HEK293 (cell line): ENCODE measurements around the gene HOXD9.

Source experiments
- CTCF ChIA-PET: fragments of 350-600 bp; formaldehyde crosslinking; extraction: SDS; loops from one replicate; lab custom pipeline; 2021; ENCODE audit warnings: antibody characterized with exemption; lab: Yijun Ruan, JAX
- POLR2A ChIA-PET: fragments of 300-600 bp; formaldehyde crosslinking; extraction: SDS; loops from one replicate; lab custom pipeline; 2020; ENCODE audit warnings: antibody characterized with exemption, inconsistent platforms; lab: Yijun Ruan, JAX
- H3K27ac ChIP-seq: fragments of 200-500 bp; sonication (Bioruptor generic); 2 replicates; pipeline ENCODE4 v1.5.1; 2014; ENCODE audit warnings: low read depth, low read length, control low read depth, inconsistent platforms; ENCODE audit errors: extremely low read depth
- H3K36me3 ChIP-seq, 2 experiments: fragments of 200-500 bp in 1 of 2; sonication (Bioruptor generic) in 1 of 2; 1 replicate in 1 of 2; 2 replicates in 1 of 2; pipeline ENCODE4 v1.5.1; 2014 to 2017; ENCODE audit warnings: inconsistent platforms in 2 of 2, low read length in 2 of 2; ENCODE audit not compliant: control insufficient read depth in 2 of 2, insufficient read depth in 1 of 2
- H3K4me1 ChIP-seq: fragments of 200-500 bp; sonication (Bioruptor generic); 2 replicates; pipeline ENCODE4 v1.5.1; 2014; ENCODE audit warnings: mild to moderate bottlenecking, low read length, inconsistent platforms; ENCODE audit not compliant: control insufficient read depth, insufficient read depth
- H3K4me3 ChIP-seq: 2 replicates; pipeline ENCODE4 v1.5.1; 2011; ENCODE audit warnings: low read depth, mild to moderate bottlenecking, control low read depth, low read length, moderate library complexity
- H3K9me3 ChIP-seq: fragments of 200-500 bp; sonication (Bioruptor generic); 2 replicates; pipeline ENCODE4 v1.5.1; 2014; ENCODE audit warnings: low read depth, low read length, inconsistent platforms; ENCODE audit not compliant: control insufficient read depth, insufficient read depth
- FEZF1 ChIP-seq: fragments of 450-650 bp; formaldehyde crosslinking; IDR thresholded peaks from 2 replicates; pipeline ENCODE4 v1.5.1; 2016; ENCODE audit warnings: missing biosample characterization, missing genetic modification characterization
- GFI1B ChIP-seq: fragments of 450-650 bp; formaldehyde crosslinking; IDR thresholded peaks from 2 replicates; pipeline ENCODE4 v1.5.1; 2016; ENCODE audit warnings: missing biosample characterization, missing genetic modification characterization
- TCF7L2 ChIP-seq: IDR thresholded peaks from 2 replicates; pipeline ENCODE4 v1.6.1; 2011; ENCODE audit warnings: low read depth, mild to moderate bottlenecking, inconsistent platforms, low read length, moderate library complexity, borderline replicate concordance
- TRIM28 ChIP-seq: IDR thresholded peaks from 2 replicates; pipeline ENCODE4 v1.6.1; 2011; ENCODE audit warnings: low read length, control low read depth, borderline replicate concordance
- ZFHX2 ChIP-seq: fragments of 450-650 bp; formaldehyde crosslinking; conservative IDR thresholded peaks from 2 replicates; pipeline ENCODE4 v1.5.1; 2016; ENCODE audit warnings: missing biosample characterization, missing genetic modification characterization
- ZNF10 ChIP-seq: fragments of 450-650 bp; formaldehyde crosslinking; IDR thresholded peaks from 2 replicates; pipeline ENCODE4 v1.5.1; 2017; ENCODE audit warnings: missing biosample characterization, missing genetic modification characterization
- ZNF211 ChIP-seq: fragments of 450-650 bp; formaldehyde crosslinking; IDR thresholded peaks from 2 replicates; pipeline ENCODE4 v1.5.1; 2016; ENCODE audit warnings: low read depth, missing biosample characterization, missing genetic modification characterization
- ZNF223 ChIP-seq: fragments of 450-650 bp; formaldehyde crosslinking; IDR thresholded peaks from 2 replicates; pipeline ENCODE4 v1.5.1; 2016; ENCODE audit warnings: missing biosample characterization, missing genetic modification characterization
- ZNF335 ChIP-seq: fragments of 450-650 bp; formaldehyde crosslinking; conservative IDR thresholded peaks from 2 replicates; pipeline ENCODE4 v1.5.1; 2016; ENCODE audit warnings: missing biosample characterization, missing genetic modification characterization
- ZNF677 ChIP-seq: fragments of 450-650 bp; IDR thresholded peaks from 2 replicates; pipeline ENCODE4 v1.5.0; 2018; ENCODE audit warnings: missing biosample characterization, mild to moderate bottlenecking, missing genetic modification characterization, moderate library complexity
- ZNF707 ChIP-seq: fragments of 450-650 bp; formaldehyde crosslinking; IDR thresholded peaks from 2 replicates; pipeline ENCODE4 v1.5.1; 2016; ENCODE audit warnings: missing biosample characterization, missing genetic modification characterization
- ZSCAN23 ChIP-seq: fragments of 450-650 bp; formaldehyde crosslinking; IDR thresholded peaks from 2 replicates; pipeline ENCODE4 v1.5.1; 2016; ENCODE audit warnings: missing biosample characterization, missing genetic modification characterization
- TF ChIP-seq, protein P1 (sequence below): fragments of 450-650 bp; formaldehyde crosslinking; IDR thresholded peaks from 2 replicates; pipeline ENCODE4 v1.5.1; 2017; ENCODE audit warnings: missing biosample characterization, missing genetic modification characterization
- TF ChIP-seq, protein P2 (sequence below): fragments of 450-650 bp; formaldehyde crosslinking; IDR thresholded peaks from 2 replicates; pipeline ENCODE4 v1.5.1; 2017; ENCODE audit warnings: missing biosample characterization, missing genetic modification characterization
- TF ChIP-seq, protein P3 (sequence below): fragments of 450-650 bp; formaldehyde crosslinking; IDR thresholded peaks from 2 replicates; pipeline ENCODE4 v1.5.1; 2016; ENCODE audit warnings: missing biosample characterization, missing genetic modification characterization
- TF ChIP-seq, protein P4 (sequence below): fragments of 450-650 bp; formaldehyde crosslinking; IDR thresholded peaks from 2 replicates; pipeline ENCODE4 v1.5.1; 2016; ENCODE audit warnings: missing biosample characterization, missing genetic modification characterization

HOXD9 gene

DNA sequence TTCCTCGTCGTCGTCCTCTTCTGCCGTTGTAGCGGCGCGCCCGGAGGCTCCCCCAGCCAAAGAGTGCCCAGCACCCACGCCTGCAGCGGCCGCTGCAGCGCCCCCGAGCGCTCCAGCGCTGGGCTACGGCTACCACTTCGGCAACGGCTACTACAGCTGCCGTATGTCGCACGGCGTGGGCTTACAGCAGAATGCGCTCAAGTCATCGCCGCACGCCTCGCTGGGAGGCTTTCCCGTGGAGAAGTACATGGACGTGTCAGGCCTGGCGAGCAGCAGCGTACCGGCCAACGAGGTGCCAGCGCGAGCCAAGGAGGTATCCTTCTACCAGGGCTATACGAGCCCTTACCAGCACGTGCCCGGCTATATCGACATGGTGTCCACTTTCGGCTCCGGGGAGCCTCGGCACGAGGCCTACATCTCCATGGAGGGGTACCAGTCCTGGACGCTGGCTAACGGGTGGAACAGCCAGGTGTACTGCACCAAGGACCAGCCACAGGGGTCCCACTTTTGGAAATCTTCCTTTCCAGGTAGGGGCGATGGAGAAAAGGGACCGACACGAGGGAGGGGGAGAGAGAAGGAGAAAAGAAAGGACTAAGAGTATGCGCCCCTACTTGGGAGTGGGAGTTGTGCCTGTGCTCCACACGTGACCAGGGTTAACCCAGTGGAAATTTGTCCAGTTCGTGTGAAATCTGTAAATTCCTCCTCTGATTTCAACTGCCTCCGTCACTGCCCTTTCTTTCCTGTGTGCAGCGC, 29.2 kb upstream of the HOXD9 start (continued):
- TF ChIP-seq ZNF707 (no peak), ZFHX2 (no peak), ZNF335 (tag by site-specific recombination) (peak; percentile 66)
- TF ChIP-seq, all 188 proteins: peak for 18

DNA sequence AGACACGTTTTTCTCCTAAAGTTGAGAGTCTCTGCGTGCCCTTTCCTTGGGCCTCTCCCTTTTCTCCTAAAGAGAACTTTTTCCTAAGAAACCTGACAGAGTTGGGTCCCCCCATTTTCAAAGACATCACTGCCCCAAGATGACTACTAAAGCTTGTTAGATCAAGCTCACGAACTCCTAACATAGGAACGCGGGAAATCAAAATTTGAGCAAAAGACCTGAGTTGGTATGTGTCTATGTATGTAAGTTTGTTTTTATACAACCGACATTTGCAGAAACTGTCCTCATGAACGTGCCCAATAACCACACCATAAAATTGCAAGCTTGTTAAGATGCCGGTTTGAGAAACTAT, 28.6 kb upstream of the HOXD9 start:
- ChIA-PET POLR2A (interaction anchor here (0.6 to 6.7 kb wide), 3 partner anchors 12 to 93 kb away, joined by 3 to 75 read pairs (median 3); partner anchors contain the start of gene HOXD11), CTCF (interaction anchor here (0.6 to 0.8 kb wide), 4 partner anchors 14 to 1257 kb away, joined by 3 to 4 read pairs (median 3); no protein-coding TSS in a partner anchor)
- TF ChIP-seq FEZF1 (tag by site-specific recombination) = peak; percentile 18; the same call in 1 of the 2 replicates
- no peak for TF ChIP-seq ZNF223 (tag by site-specific recombination)
- Histone ChIP-seq H3K9me3 (no peaks in the 10 kb centered on the region), H3K4me3 (peak overlapping the region; percentile 55; the same call in 1 of the 2 replicates), H3K27ac (peak overlapping the region; percentile 84; the same call in 1 of the 2 replicates), H3K36me3 (peaks cover 0 to 16% of the 10 kb centered on the region in 2 experiments; a peak in 1 of 3 replicates), H3K4me1 (peaks cover 6% of the 10 kb centered on the region)

- Histone ChIP-seq H3K9me3 (no peaks in the 10 kb centered on the region), H3K36me3 (peaks cover 0 to 16% of the 10 kb centered on the region in 2 experiments; a peak in 1 of 3 replicates), H3K4me3 (no peak overlapping the region), H3K4me1 (peaks cover 6% of the 10 kb centered on the region), H3K27ac (no peak overlapping the region)
- CTCF ChIA-PET = interaction anchor here (0.6 to 0.7 kb wide), 4 partner anchors 404 to 1257 kb away, joined by 3 read pairs; no protein-coding TSS in a partner anchor
- TF ChIP-seq ZSCAN23 (no peak), TCF7L2 (no peak), ZNF677 (tag by site-specific recombination) (no peak)
- TF ChIP-seq, protein P1, sequence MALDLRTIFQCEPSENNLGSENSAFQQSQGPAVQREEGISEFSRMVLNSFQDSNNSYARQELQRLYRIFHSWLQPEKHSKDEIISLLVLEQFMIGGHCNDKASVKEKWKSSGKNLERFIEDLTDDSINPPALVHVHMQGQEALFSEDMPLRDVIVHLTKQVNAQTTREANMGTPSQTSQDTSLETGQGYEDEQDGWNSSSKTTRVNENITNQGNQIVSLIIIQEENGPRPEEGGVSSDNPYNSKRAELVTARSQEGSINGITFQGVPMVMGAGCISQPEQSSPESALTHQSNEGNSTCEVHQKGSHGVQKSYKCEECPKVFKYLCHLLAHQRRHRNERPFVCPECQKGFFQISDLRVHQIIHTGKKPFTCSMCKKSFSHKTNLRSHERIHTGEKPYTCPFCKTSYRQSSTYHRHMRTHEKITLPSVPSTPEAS = peak; percentile 81
- POLR2A ChIA-PET = interaction anchor here (0.6 to 6.7 kb wide), 3 partner anchors 11 to 94 kb away, joined by 3 to 75 read pairs (median 3); partner anchors contain the start of gene HOXD11
Measured at GRCh38 chr2:176094349-176094748, 28.2 kb upstream of the HOXD9 start.

DNA sequence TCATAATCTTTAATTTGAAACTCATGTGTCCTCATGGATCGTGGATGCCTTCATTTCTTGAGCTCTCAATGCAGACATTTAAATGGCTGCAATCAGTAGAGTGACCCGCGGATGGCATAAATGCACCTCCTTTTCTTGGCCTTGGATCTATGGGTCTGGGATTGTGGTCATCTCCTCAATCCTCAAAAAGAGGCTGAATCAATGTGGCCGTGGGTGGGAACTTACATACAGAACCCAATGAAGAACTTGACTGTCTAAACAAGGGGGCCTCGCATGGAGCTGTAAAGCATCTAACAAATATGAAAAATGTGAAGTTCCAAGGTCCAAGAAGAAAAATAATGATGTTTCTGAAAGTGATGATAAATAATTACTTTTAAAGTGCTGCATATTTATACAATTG, 27.1 kb upstream of the HOXD9 start:
- Histone ChIP-seq H3K4me1 (peaks cover 6% of the 10 kb centered on the region), H3K36me3 (peaks cover 0 to 16% of the 10 kb centered on the region in 2 experiments; a peak in 1 of 3 replicates), H3K27ac (no peak overlapping the region), H3K9me3 (no peaks in the 10 kb centered on the region), H3K4me3 (no peak overlapping the region)
- POLR2A ChIA-PET = interaction anchor here (6.7 kb wide), 1 partner anchor 10 kb away, joined by 75 read pairs; the partner anchor contains the start of gene HOXD11
- TF ChIP-seq ZNF10 (no peak), ZNF211 (tag by site-specific recombination) (no peak), GFI1B (no peak)
- CTCF ChIA-PET = interaction anchor here (0.6 to 4.3 kb wide), 9 partner anchors 9 to 1957 kb away, joined by 3 to 33 read pairs (median 4); no protein-coding TSS in a partner anchor

DNA sequence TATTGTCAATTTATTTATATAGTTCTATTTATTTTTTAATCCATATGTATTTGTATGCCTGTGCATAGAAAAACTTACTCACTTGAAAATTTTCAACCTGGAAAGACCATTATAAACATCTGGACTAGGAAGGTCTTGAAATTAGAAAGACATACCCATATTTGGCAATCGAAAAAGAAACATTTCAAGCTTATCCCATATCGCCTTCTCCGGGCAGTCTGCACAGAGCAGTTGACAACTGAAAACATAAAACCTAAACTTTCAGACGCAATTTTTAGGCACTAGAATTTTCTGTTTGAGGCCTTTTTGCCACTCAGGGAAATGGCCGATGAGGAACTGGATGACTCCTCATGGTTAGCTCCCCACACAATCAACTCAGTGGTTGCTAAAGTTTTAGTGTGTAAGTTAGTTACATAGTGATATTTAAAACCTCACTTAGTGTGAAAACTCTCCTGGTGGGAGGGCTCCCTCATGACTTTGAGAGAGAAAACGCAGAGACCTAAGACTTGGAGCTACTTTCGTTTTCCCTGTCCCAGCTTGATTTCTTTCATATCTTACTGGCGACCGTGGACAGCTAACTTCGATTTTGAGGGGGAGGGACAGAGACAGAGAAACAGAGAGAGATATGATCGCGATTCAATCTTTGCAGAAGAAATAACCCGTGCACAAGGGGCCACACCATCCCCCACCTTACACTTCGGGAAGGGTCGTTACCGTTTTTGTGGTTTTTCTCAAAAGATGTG, 26.1 kb upstream of the HOXD9 start:
- ChIA-PET CTCF (interaction anchor here (0.5 to 4.3 kb wide), 31 partner anchors 10 to 1958 kb away, joined by 3 to 33 read pairs (median 5); no protein-coding TSS in a partner anchor), POLR2A (interaction anchor here (2.1 to 6.7 kb wide), 2 partner anchors 9 to 12 kb away, joined by 10 to 75 read pairs; partner anchors contain the start of gene HOXD11)
- H3K9me3 ChIP-seq = no peaks in the 10 kb centered on the region
- H3K27ac ChIP-seq = peak overlapping the region; percentile 85
- H3K4me1 ChIP-seq = peaks cover 6% of the 10 kb centered on the region
- peaks cover 0 to 16% of the 10 kb centered on the region in 2 experiments; a peak in 1 of 3 replicates for H3K36me3 ChIP-seq
- peak overlapping the region; percentile 49; the same call in 1 of the 2 replicates for H3K4me3 ChIP-seq
- TF ChIP-seq TRIM28 = peak; percentile 11; the same call in 1 of the 2 replicates
- TF ChIP-seq, protein P2, sequence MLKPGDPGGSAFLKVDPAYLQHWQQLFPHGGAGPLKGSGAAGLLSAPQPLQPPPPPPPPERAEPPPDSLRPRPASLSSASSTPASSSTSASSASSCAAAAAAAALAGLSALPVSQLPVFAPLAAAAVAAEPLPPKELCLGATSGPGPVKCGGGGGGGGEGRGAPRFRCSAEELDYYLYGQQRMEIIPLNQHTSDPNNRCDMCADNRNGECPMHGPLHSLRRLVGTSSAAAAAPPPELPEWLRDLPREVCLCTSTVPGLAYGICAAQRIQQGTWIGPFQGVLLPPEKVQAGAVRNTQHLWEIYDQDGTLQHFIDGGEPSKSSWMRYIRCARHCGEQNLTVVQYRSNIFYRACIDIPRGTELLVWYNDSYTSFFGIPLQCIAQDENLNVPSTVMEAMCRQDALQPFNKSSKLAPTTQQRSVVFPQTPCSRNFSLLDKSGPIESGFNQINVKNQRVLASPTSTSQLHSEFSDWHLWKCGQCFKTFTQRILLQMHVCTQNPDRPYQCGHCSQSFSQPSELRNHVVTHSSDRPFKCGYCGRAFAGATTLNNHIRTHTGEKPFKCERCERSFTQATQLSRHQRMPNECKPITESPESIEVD (tag by site-specific recombination) = peak; percentile 89
- TF ChIP-seq, protein P3, sequence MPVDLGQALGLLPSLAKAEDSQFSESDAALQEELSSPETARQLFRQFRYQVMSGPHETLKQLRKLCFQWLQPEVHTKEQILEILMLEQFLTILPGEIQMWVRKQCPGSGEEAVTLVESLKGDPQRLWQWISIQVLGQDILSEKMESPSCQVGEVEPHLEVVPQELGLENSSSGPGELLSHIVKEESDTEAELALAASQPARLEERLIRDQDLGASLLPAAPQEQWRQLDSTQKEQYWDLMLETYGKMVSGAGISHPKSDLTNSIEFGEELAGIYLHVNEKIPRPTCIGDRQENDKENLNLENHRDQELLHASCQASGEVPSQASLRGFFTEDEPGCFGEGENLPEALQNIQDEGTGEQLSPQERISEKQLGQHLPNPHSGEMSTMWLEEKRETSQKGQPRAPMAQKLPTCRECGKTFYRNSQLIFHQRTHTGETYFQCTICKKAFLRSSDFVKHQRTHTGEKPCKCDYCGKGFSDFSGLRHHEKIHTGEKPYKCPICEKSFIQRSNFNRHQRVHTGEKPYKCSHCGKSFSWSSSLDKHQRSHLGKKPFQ (tag by site-specific recombination) = peak; percentile 97
- TF ChIP-seq, protein P4, sequence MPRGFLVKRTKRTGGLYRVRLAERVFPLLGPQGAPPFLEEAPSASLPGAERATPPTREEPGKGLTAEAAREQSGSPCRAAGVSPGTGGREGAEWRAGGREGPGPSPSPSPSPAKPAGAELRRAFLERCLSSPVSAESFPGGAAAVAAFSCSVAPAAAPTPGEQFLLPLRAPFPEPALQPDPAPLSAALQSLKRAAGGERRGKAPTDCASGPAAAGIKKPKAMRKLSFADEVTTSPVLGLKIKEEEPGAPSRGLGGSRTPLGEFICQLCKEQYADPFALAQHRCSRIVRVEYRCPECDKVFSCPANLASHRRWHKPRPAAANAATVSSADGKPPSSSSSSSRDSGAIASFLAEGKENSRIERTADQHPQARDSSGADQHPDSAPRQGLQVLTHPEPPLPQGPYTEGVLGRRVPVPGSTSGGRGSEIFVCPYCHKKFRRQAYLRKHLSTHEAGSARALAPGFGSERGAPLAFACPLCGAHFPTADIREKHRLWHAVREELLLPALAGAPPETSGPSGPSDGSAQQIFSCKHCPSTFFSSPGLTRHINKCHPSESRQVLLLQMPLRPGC = 0 out of 2 replicates have a peak, but pooled peaks have one; percentile 12
